Airway epithelial cell (primary cell): ENCODE measurements around the gene SNX5. TPM values are rescaled to one million over a fixed set of nuclear protein-coding genes. Genes with fewer than 3 reads are reported as not detected.

Source experiments
- total RNA-seq: library from RNA; depleted of rRNA; stranded (reverse); fragments of >200 nt; gene quantifications from 2 replicates; pipeline ENCODE4 v1.2.3, GENCODE V29; 2015

Gene SNX5
- total RNA-seq: 128 and 155 TPM in 2 replicates

GRCh38 chr20:17968366-17969277 lies at the start of gene SNX5, which contains the start of gene MGME1:
Gene SNX5 (minus strand): TSS chr20:17968794. CDS start chr20:17968425, 369 bp downstream.
Gene MGME1 (plus strand): TSS chr20:17969018. CDS start chr20:17969860, 842 bp downstream.

Other genes starting within 250 kb of the SNX5 start
- gene MGME1, start 224 bp upstream of the SNX5 start, total RNA-seq: 14.6 and 15.2 TPM in 2 replicates
- 15.6 and 16.8 TPM in 2 replicates for gene OVOL2, start 89.1 kb upstream of the SNX5 start, total RNA-seq
- gene KAT14, start 169.1 kb upstream of the SNX5 start, total RNA-seq: 9.8 and 11.2 TPM in 2 replicates
- 14.6 and 16.1 TPM in 2 replicates for gene PET117, start 169.1 kb upstream of the SNX5 start, total RNA-seq